DMS79 treated with DMSO at 0.1 percent for 48 hours (cell line): Measurements from ENCODE around the gene SIRPD.
"Not testable (repeated sequence)": the region's sequence is repeated elsewhere in the genome, so short reads cannot be mapped to it uniquely, and the experiment has no call there.

Experiments used
- DNase-seq: peaks from one replicate; lab custom pipeline; 2025; lab: John Stamatoyannopoulos, UW

SIRPD gene

DNA sequence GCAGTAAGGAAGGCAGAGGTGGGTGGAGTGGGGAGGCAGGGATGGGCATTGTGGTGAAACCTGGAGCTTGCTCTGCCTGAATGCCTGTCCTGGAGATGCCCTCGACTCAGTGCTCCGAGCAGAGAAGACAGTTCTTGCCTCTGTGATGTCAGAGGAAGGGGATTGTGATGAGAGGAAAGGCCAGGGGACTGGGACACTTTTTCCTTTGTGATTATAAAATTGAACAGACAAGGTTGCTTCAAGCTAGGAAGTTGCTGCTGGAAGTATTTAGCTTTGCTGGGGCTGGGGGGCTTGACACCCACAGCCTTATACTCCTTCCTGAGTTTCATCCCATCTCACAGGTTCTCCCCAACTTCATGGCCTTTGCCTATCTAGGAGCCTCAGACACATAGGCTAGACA lies at the start of gene SIRPD:
Gene SIRPD (minus strand): TSS at position 101 of the 400 bp plus-strand sequence. CDS start 52 bp downstream, at position 49.
- DNase-seq: no peak

DNA sequence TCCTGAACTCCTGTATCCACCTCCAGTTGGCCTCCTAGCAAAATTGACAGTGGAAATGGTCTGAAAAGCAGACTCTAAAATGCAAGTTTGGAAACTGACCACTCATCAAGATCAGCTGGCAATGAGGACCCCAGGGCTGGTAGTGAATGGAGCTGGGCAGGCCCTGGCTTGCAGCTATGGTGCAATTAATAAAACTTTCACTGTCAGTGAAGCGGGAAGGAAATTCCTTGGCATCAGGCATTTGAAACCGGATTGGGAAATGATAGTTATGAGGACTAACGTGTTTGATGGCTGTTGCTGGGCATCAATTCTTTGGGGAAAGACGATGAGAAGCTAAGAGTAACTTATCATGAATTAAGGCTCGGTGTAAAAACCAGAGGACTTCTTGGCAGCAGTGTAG lies 43.2 kb upstream of the SIRPD start:
- no peak for DNase-seq

DNA sequence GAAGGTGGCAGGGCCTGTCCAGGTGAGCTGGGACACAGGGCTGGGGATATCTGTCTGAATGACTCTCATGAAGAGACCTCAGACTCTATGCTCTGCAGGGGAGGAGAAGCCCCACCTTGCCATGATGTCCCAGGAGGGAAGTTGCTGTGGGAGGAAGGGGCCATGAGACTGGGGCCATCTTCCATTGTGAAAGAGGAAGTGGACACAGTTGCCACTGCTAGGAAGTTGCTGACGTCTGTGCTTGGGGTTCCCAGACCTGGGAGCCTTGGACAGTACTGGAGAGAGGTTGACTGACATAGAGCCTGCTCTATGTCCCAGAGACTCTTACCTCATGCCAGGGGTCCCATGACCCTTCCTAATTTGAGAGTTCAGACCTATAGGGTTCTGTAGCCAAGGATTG lies 37.8 kb upstream of the SIRPD start:
- no peak for DNase-seq

DNA sequence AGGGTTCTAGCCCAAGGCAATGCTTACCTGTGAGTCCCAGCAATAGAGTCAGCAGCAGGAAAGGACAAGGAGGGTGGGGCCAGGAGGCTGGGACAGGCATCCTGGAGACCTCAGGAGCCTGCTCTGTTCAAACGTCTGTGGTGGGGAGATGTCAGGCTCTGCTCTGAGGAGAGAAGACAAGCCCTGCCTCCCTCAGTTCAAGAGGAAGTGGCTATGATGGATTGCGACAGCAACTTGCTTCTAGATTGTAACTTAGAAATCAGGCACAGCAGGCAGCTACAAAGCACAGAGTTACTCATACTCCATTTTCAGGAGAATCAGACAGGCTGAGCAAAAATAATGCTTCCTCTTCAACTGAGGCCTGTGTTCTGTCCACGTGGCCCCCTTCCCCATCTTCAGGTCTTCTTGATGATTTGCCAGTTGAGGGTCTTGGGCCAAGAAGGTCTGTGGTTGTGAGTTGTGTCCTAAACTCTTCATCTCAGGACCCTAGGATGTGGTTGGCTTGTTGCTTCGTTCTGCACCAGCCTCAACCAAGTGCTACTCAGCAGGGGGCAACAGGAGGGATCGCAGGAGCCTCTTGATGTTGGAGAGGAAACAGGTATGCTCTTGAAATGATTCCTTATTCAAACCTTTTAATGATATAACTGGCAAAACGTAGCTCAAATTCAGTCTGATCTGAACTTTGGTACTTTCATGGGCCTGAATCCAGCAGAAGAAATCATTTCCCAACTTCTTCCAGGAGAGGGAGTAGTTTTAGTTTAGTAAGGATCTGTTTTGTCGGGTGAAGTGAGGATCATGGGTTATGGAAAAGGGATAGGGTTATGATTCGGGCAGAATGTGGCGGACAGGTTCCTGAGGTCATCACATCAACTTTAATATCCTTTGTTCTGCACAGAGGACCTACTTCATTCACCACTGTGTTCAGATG lies 31.3 kb upstream of the SIRPD start:
- DNase-seq: no peak

DNA sequence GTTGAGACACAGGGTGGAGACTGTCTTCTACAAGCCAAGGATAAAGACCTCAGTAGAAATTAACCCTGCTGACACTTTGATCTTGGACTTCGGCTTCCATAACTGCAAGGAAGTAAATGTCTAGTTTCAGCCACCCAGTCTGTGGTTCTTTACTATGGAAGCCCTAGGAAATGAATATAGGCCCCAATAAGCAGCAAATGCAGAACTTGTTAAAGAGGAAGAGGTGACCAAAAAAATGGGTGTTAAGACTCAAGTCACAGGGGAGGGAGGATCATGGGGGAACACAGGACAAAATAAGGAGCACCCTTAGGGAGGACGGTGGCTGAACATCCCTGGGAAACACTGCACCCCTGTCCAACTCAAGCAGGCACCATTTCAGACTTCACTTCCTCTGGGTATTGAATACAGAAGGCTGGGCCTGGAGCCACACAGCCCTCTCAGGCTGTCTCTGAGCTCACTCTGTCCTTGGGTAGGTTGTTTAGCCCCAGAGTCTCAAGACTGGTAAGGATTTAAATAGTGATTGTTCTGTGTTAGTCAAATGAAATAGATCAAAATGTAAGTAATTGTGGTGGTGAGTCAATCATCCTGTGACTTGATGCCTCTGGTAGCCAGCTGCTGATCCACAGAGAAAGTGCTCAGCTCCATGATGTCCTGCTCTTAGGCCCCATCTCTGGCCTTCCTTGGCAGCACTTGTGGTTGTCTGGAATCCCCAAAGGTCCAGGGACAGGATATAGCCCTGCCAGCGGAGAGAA lies 30.5 kb upstream of the SIRPD start:
- no peak for DNase-seq

DNA sequence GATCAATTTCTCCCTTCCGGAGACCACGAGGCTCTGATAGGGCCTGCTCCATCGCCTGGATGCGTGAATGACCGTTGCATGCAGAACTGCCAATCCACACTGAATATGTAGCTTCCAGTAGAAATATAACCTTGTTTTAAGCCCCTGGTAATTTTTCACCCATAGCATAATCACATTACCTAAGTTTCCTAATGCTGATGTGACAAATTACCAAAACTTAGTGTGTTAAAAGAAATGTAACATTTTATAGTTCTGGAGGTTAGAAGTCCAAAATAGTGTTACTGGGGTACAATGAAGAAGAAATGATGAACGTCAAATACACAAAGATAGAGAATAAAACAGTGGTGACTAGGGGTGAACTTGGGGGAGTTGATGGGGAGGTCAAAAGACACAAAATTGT lies 22.0 kb upstream of the SIRPD start:
- no peak for DNase-seq

DNA sequence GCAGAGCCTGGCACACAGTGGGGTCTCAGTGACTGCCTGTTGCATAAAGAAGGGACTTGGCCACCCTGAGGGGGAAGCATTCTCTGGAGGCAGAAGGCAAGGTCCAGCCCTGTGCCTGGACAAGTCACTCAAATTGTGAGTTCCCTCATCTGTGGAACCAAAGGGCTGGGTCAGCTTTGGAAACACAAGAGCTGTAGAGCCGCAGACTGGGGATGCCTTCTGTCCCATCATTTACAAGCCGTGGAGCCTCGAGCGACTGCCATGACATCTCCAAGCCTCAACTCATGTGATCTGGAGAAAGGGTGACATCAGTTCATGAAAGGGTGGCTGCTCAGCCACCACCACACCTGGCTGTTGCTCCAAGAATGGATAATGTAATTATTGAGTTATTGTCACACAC lies 20.4 kb upstream of the SIRPD start:
- DNase-seq: no peak

DNA sequence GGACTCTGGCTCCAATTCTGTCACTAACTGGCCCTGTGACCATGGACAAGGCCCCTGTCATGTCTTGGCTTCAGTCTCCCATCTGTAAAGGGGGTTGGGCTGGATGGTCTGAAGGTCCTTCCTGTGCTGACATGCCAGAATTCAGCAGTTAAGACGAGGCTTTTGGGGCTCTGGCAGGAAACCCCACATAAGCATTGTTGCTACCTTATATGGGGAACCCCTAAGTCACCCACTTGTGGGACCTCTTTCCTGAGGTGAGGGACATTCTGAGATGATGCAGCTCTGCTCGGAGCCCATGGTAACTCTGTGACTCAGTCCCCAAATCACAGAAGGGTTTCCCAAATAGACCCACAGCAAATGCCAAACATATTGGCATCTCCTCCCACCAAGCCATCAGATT lies 19.8 kb upstream of the SIRPD start:
- DNase-seq: not testable (repeated sequence)

DNA sequence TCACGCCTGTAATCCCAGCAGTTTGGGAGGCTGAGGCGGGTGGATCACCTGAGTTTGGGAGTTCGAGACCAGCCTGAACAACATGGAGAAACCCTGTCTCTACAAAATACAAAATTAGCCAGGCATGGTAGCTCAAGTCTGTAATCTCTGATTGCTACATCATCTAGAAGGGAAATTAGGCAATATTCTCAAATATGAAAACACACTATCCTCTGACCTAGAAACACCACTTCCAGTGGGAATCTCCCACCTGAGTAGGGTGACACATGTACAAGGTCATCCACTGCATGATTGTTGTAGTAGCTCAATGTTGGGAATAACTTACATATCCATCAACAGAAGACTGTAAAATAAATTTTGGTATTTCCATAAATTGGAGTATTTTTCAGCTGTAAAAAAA lies 19.1 kb upstream of the SIRPD start:
- DNase-seq: no peak

DNA sequence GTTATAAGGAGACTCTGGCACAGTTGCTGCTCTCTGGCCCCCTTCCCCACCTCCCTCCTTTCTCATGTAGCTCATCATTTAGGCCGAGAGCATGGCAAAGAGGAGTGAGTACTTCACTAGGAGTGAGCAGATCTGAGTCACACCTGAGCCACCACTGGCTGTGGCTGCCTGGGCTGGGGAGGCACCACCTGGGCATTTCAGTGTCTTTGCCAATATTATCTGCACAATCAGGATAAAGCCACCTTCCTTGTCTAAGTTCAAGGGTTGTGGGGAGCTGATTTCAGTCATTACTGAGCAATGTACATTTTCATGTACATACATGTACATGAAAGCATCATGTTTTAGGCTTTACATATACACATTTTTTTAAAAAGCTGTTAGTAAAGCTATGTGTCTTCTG lies 18.5 kb upstream of the SIRPD start:
- not testable (repeated sequence) for DNase-seq

DNA sequence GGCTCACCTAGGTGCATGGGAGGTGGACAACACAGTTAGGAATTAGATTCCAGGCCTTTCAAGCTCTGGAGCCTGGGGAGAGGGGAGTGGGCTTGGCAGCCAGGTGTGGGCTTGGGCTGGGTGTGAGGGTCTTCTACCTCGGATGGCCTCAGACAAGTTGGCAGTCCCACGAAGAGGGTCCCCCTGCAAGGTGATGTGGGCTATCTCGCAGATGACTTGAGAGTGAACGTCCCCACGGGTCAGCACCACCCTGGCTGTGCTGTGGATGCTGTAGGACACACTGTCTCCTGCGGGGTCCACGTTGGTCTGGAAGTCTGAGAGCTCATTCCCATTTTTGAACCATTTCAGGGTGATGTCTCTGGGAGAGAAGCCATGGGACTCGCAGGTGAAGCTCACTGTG lies 14.1 kb upstream of the SIRPD start:
- DNase-seq: not testable (repeated sequence)

DNA sequence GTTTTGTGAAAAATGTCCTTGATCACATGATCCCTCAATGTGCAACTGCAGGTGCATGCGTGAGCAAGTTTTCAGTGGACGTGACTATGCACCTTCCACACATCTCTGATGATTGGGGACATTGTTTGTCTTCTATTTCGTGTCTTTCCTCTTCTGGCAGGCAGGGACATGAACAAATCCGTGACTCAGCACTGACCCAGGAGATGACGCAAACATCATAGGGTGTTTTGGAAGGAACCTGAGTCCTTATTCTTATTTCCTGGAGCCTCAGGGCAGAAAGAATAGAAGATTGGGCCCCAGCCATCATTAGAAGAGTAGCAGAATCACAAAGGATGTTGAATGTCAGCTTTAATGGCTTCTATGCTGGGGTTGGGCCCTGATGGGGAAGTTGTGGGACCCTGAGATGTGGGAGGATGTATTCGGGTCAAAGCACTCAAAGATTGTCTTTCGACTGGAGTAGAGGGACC lies 11.9 kb upstream of the SIRPD start:
- no peak for DNase-seq

DNA sequence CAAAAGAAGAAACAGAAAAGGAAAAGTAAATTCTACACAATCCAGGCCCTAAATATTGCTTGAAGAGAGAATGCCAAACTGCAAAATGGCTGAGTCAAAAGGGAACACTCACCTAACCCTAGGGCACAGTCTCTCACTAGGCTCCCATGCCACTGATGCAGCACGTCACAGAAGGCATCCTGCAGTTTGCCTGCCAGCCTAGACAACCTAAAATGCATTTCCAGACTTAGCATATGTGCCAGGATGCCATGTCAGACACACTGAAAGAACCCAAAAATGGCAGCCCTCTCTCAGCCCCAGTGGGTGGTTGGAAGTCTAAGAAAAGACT lies 10.6 kb upstream of the SIRPD start:
- no peak for DNase-seq

DNA sequence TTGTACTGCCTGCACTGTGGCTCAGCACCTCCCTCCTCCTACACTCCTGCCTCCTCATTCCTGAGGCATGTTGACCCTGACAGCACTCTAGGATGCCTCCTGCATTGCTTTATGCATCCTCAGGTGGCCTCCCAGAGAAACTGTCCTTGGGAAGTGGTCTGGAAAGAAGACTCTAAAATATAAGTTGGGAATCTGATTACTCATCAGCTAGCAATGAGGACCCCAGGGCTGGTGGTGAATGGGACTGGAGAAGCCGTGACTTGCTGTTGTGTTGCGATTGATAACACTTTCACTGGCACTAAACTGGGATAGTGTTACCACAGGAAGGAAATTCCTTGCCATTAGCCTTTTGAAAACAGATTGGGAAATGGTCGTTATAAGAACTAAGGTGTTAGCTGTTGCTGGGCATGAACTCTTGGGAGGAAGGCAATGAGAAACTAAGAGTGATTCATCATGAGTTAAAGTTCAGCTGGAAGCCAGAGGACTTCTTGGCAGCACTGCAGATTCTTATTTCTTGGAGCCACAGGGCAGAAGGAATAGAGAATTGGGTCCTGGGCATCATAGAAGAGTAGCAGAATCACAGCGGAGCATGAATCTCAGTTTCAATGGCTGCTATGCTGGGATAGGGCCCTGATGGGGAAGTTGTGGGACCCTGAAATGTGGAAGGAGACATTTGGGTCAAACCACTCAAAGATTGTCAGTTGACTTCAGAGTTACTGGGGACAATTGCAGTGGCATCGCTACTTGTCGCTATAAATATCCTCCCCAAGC lies 10.1 kb upstream of the SIRPD start:
- DNase-seq: no peak

DNA sequence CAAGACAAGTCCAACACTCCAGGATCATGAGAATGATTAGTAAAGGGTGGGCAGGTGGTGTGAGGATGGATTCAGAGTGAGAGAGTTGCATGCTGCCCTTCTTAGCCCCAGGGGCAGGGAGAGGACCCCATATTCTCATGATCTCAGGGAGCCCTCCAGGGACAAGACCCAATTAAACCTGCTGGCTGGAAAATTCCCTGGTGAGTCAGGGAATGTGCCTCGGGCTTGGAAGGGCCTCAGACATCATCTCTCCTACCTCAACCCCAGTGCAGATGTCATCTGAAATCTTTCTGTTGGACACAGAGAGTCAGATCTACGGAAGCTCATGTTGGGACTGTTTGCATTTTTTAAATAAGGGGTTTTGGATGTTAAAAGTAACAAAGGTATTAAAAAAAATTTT lies 9.2 kb upstream of the SIRPD start:
- DNase-seq: no peak

DNA sequence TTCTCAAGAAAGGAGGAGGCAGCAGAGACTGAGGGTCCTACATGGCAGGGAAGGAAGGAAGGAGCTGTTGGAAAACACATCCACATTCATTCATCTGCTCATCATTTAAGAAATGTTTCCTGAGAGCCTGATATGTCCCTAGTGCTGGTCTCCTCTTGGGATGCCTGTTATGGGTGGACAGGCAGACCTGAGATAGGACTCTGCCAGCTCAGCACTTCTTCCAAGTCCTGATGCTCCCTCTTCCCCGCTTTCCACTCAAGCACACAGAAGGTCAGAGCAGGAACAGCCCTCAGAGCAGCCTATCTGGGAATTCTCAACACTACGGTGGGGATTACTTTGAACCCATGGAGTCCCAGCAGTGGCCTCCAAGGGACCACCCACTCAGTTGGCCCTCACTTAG lies 8.0 kb upstream of the SIRPD start:
- DNase-seq: no peak

DNA sequence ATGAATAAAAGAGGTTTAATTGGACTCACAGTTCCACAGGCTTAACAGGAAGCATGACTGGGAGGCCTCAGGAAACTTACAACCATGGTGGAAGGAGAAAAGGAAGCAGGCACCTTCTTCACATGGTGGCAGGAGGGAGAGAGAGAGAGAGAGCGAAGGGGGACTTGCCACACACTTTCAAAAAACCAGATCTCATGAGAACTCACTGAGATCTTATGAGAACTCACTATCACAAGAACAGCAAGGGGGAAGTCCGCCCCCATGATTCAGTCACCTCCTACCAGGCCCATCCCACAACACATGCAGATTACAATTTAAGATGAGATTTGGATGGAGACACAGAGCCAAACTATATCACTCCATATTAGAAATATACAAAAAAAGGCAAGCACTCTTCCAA lies 6.1 kb upstream of the SIRPD start:
- no peak for DNase-seq

DNA sequence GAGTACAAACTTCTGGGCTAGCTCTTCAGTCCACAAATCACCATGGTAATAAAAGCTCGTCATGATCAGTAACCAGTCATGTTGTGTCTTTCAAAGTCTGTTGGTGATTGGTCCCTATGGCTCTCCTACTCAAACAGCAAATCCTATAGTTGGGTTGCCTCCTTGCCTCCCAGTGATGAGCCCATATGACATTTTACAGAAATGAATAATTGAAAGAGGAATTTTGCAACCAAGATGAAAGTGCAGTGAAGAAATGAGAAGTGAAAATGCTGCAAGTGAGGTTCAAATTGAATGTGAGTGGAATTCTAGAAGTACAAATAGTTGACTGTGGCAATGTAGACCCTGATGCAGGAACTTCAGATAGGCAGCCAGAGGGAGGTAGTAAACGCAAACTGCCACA lies 5.1 kb upstream of the SIRPD start:
- DNase-seq: no peak

DNA sequence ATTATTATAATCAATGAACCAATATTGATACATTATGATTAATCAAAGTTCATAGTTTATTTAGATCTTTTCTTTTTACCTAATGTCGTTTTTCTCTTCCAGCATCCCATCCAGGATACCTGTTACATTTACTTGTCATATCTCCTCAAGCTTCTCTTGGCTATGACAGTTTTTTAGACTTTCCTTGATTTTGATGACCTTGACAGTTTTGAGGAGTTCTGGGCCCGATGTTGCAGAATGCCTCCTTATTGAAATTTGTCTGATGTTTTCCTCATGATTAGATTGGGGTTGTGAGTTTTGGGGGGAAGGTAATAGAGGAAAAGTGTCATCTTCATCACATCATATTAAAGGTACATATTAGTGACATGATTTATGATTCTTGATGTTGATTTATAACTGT lies 3.8 kb upstream of the SIRPD start:
- no peak for DNase-seq

DNA sequence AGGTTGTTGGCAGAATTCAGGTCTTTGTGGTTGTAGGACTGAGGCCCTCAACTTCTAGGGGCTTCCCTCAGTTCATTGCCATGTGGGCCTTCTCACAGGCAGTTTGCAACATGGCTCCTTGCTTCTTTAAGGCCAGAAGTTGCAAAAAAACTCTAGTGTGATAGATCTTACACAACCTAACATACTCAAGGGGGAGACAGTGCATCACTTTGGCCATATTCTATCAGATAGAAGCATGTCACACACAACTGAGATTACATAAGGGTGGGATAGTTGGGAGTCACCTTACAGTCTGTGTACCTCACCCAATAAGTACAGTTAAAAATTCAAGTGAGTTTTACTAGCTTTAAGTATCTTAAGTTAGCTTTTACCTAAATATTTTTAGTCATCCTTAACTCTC lies 1.6 kb downstream of the SIRPD start:
- no peak for DNase-seq

DNA sequence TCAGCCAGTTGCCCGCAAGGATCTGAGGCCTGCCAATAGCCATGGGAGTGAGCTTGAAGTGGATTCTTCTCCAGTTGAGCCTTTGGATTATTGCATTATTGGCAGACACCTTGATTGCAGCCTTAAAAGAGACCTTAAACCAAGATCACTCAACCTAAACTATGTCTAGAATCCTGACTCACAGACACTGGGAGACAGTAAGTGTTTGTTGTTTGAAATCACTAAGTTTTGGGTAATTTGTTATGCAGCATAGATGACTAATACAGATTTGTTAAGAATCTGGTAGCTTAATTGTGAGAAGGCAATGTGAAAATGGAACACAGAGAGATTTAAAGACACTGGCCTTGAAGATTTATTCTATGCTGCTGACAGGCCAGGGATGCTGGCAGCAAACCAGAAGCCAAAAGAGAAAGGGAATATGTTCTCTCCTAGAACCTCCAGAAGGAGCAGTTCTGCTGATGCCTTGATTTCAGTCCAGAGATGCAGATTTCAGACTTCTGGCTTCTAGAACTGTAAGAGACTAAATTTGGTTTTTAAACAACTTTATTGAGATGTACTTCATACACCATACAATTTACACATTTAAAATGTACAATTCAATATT lies 17.6 kb downstream of the SIRPD start:
- no peak for DNase-seq

DNA sequence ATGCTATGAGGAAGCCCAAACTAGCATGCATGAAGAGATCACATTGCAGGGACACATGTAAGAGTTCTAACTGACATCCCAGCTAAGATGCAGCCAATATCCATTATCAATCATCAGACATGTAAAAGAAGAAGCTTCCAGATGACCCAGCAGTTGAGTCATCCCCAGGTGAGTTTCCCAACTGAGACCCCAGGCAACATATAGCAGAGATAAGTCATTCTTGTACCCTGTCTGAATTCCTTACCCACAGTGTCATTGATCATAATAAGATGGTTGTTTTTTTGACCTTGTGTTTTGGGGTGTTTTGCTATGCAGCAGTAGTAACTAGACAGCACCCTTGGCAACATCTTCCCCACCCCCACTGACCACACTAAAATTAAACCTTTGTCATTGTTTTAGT lies 18.9 kb downstream of the SIRPD start:
- no peak for DNase-seq
